ENCODE data around the gene LAMA2. TPM values are rescaled to one million over a fixed set of nuclear protein-coding genes. Genes with fewer than 3 reads are reported as not detected.

The LAMA2 gene
- total and polyA plus RNA-seq, 2 of the 8 experiments (the other 6 are each of a cell fraction or from before 2014, with no cell fraction given) = 1.3 to 3.8 TPM

GRCh38 chr6:129207832-129208231 lies 324.9 kb downstream of the LAMA2 start:
- H2BK20ac ChIP-seq (ENCODE audit: low read length) = no peak overlapping the region
- no peak overlapping the region for H2AK5ac ChIP-seq (ENCODE audit: low read depth, low read length)
- no peak overlapping the region for H2BK12ac ChIP-seq (ENCODE audit: low read depth, low read length)
- FAIRE-seq (no peak), DNase-seq (ENCODE audit: low read depth in 1 of 2, low spot score in 2 of 2) (no peak)
- H3K79me2 ChIP-seq (ENCODE audit: control insufficient read depth in 1 of 2, insufficient read depth in 2 of 2, low read length in 2 of 2) = no peaks in the 10 kb centered on the region
- no peak overlapping the region for H3K56ac ChIP-seq (replicated peaks; ENCODE audit: insufficient read length, low read depth, low read length)
- H3K79me1 ChIP-seq (ENCODE audit: low read depth, low read length) = no peaks in the 10 kb centered on the region
- 87% methylated on average over 1 of the region's 1 CpG; no CpG with 5 or more reads in 1 of the 2 experiments for WGBS, 2 experiments (ENCODE audit: extremely low coverage in 1 of 2, insufficient coverage in 1 of 2, insufficient read length in 1 of 2, insufficient replicate concordance in 2 of 2, low coverage in 1 of 2, low lambda C conversion rate in 2 of 2, missing lambda C conversion rate in 1 of 2)
- H3K9me3 ChIP-seq (ENCODE audit: insufficient read depth in 2 of 2, low read depth in 1 of 2, low read length in 1 of 2) = no peaks in the 10 kb centered on the region
- H3K4me3 ChIP-seq (ENCODE audit: extremely low read depth in 1 of 4, insufficient read depth in 2 of 4, low read depth in 3 of 4, low read length in 4 of 4) = no peak overlapping the region
- no peak overlapping the region for H2BK120ac ChIP-seq (replicated peaks; ENCODE audit: low read depth, low read length)
- no peaks in the 10 kb centered on the region for H3K27me3 ChIP-seq (replicated peaks in 1 of 4; ENCODE audit: control insufficient read depth in 3 of 4, extremely low read depth in 1 of 4, insufficient read depth in 3 of 4, low read length in 3 of 4)
- CTCF ChIA-PET (ENCODE audit: partially characterized antibody) = interaction anchor here (0.7 kb wide), 1 partner anchor 304 kb away, joined by 3 read pairs; no protein-coding TSS in a partner anchor
- H4K91ac ChIP-seq (replicated peaks; ENCODE audit: insufficient read length, low read length) = no peak overlapping the region
- H3K4me2 ChIP-seq (ENCODE audit: insufficient read depth in 1 of 2, low read depth in 2 of 2, low read length in 2 of 2) = no peak overlapping the region
- no peaks in the 10 kb centered on the region for H3K36me3 ChIP-seq (ENCODE audit: control insufficient read depth in 2 of 4, insufficient read depth in 4 of 4, low read length in 3 of 4)
- POLR2A ChIA-PET (ENCODE audit: partially characterized antibody) = no interaction called here
- no peaks in the 10 kb centered on the region for H3K23me2 ChIP-seq (ENCODE audit: low read depth, low read length)
- no peak overlapping the region for H4K5ac ChIP-seq (ENCODE audit: insufficient read length, low read depth, low read length)
- no peak overlapping the region for H3K9ac ChIP-seq (replicated peaks in 1 of 4; ENCODE audit: extremely low read depth in 1 of 4, low read depth in 3 of 4, low read length in 3 of 4)
- H2AFZ ChIP-seq (ENCODE audit: low read length) = no peak overlapping the region
- H3K14ac ChIP-seq (ENCODE audit: insufficient read length) = no peak overlapping the region
- peaks cover 0 to 2% (median 0%) of the 10 kb centered on the region in 4 experiments; a peak in 2 of 7 replicates for H3K4me1 ChIP-seq (replicated peaks in 1 of 4; ENCODE audit: control insufficient read depth in 3 of 4, insufficient read depth in 4 of 4, low read length in 3 of 4)
- no peak overlapping the region for H2BK5ac ChIP-seq (ENCODE audit: low read depth, low read length)
- H4K8ac ChIP-seq (ENCODE audit: extremely low read depth, insufficient read depth, low read length) = no peak overlapping the region
- H3K27ac ChIP-seq (ENCODE audit: low read depth, low read length) = no peak overlapping the region
- H4K20me1 ChIP-seq (replicated peaks in 1 of 2; ENCODE audit: control insufficient read depth in 1 of 2, insufficient read depth in 2 of 2, low read length in 2 of 2) = peaks cover 0 to 2% of the 10 kb centered on the region in 2 experiments
- no peak overlapping the region for H3K23ac ChIP-seq (ENCODE audit: insufficient read length)
- H3K18ac ChIP-seq (ENCODE audit: extremely low read depth, low read length) = no peak overlapping the region
- no peak overlapping the region for H3K4ac ChIP-seq (replicated peaks; ENCODE audit: insufficient read length, low read depth, low read length)
- no peak overlapping the region for H2BK15ac ChIP-seq (ENCODE audit: low read length)
- no peak for TF ChIP-seq RAD21 (IDR thresholded peaks at IDR 0.05 in 1 of 2, conservative IDR thresholded peaks at IDR 0.05 in 1 of 2; ENCODE audit: low read depth in 2 of 2, low read length in 2 of 2)
- no peak for TF ChIP-seq SP2 (IDR thresholded peaks at IDR 0.05; ENCODE audit: low read length)
- no peak for TF ChIP-seq BACH1 (IDR thresholded peaks at IDR 0.05; ENCODE audit: low read length)
- TF ChIP-seq CBX8 (IDR thresholded peaks at IDR 0.05; ENCODE audit: borderline replicate concordance, low read depth, low read length) = no peak
- no peak for TF ChIP-seq SP4 (IDR thresholded peaks at IDR 0.05; ENCODE audit: low read length)
- TF ChIP-seq CTCF (IDR thresholded peaks at IDR 0.05; ENCODE audit: control extremely low read depth in 1 of 3, insufficient read depth in 1 of 3, low read depth in 1 of 3, low read length in 3 of 3) = no peak
- TF ChIP-seq CREB1 (IDR thresholded peaks at IDR 0.05) = no peak
- TF ChIP-seq POLR2A (IDR thresholded peaks at IDR 0.05; ENCODE audit: control extremely low read depth in 1 of 2, low read depth in 2 of 2, low read length in 2 of 2) = no peak
- no peak for TF ChIP-seq TAF1 (IDR thresholded peaks at IDR 0.05; ENCODE audit: low read depth, low read length)
- TF ChIP-seq KDM5A (IDR thresholded peaks at IDR 0.05; ENCODE audit: low read length) = no peak
- TF ChIP-seq SAP30 (IDR thresholded peaks at IDR 0.05; ENCODE audit: insufficient read depth, insufficient replicate concordance, low read length) = no peak
- no peak for TF ChIP-seq CTBP2 (IDR thresholded peaks at IDR 0.05; ENCODE audit: borderline replicate concordance, insufficient read depth, insufficient read length, low read length)
- TF ChIP-seq TEAD4 (IDR thresholded peaks at IDR 0.05; ENCODE audit: low read depth, low read length) = no peak
